C4-2B (cell line): Measurements from ENCODE around the gene RRAS.

Source experiments
- CTCF ChIP-seq: fragments of 450-650 bp; conservative IDR thresholded peaks from 2 replicates; pipeline ENCODE4 v1.5.1; 2017; ENCODE audit warnings: mild to moderate bottlenecking
- ZFX ChIP-seq: fragments of 450-650 bp; IDR thresholded peaks from 2 replicates; pipeline ENCODE4 v1.6.1; 2017

GRCh38 chr19:49631014-49631588 lies 8.8 kb downstream of the RRAS start:
- TF ChIP-seq CTCF = no peak
- no peak for TF ChIP-seq ZFX
